Gastroesophageal sphincter (tissue), 4 donors: ENCODE data around the gene PTPN3. TPM values are rescaled to one million over a fixed set of nuclear protein-coding genes. Genes with fewer than 3 reads are reported as not detected.

ENCODE experiments used
- ATAC-seq: fragments of 150-250 bp; one replicate; pipeline ENCODE4 v1.9.1; 2016; ENCODE audit warnings: mild to moderate bottlenecking, moderate library complexity
- H3K27ac ChIP-seq, 4 donors: fragments of 200-600 bp; sonication (generic) in 3 of 4; 1 replicate in 3 of 4; 2 replicates in 1 of 4; pipeline ENCODE4 v1.5.1; 2016 to 2019
- H3K27me3 ChIP-seq: fragments of 200-600 bp; sonication (generic); one replicate; pipeline ENCODE4 v1.5.1; 2019
- H3K36me3 ChIP-seq, 2 donors: fragments of 200-600 bp; sonication (generic); one replicate each; pipeline ENCODE4 v1.5.1; 2019; ENCODE audit warnings: control low read depth in 1 of 2
- H3K4me1 ChIP-seq, 3 donors: fragments of 200-600 bp; sonication (generic); 1 replicate in 2 of 3; 2 replicates in 1 of 3; pipeline ENCODE4 v1.5.1; 2016 to 2019; ENCODE audit warnings: control low read depth in 2 of 3
- H3K4me3 ChIP-seq, 2 donors: fragments of 200-600 bp; sonication (generic); one replicate each; pipeline ENCODE4 v1.5.1; 2019; ENCODE audit warnings: mild to moderate bottlenecking in 1 of 2, moderate library complexity in 1 of 2
- H3K9me3 ChIP-seq, 3 donors: fragments of 200-600 bp; sonication (generic); one replicate each; pipeline ENCODE4 v1.5.1; 2017 to 2019; ENCODE audit warnings: control low read depth in 2 of 3
- CTCF ChIP-seq, 4 experiments: fragments of 200-600 bp in 2 of 4; fragments of 450-650 bp in 2 of 4; sonication (generic) in 1 of 4; IDR thresholded peaks; one replicate each; pipeline ENCODE4 v1.5.1; 2017 to 2019; ENCODE audit warnings: antibody characterized with exemption in 4 of 4, mild to moderate bottlenecking in 2 of 4, moderate library complexity in 2 of 4
- EP300 ChIP-seq: sonication (generic); formaldehyde crosslinking; IDR thresholded peaks from one replicate; pipeline ENCODE4 v1.6.1; 2017; ENCODE audit warnings: antibody characterized with exemption, mild to moderate bottlenecking
- POLR2A ChIP-seq, 2 donors: fragments of 450-650 bp; IDR thresholded peaks; one replicate each; pipeline ENCODE4 v1.6.1; 2017; ENCODE audit warnings: antibody characterized with exemption in 2 of 2, mild to moderate bottlenecking in 2 of 2, moderate library complexity in 1 of 2
- POLR2AphosphoS5 ChIP-seq: sonication (generic); formaldehyde crosslinking; IDR thresholded peaks from one replicate; pipeline ENCODE4 v1.6.1; 2017; ENCODE audit warnings: antibody characterized with exemption
- WGBS, 2 donors: methylation state at CpG; one replicate each; pipeline ENCODE4 v1.1.5; 2018; ENCODE audit warnings: low coverage in 1 of 2; 5-methylcytosine and 5-hydroxymethylcytosine counted together
- total RNA-seq, 4 donors: library from RNA; depleted of rRNA; stranded (reverse); fragments of >200 nt; gene quantifications; one replicate each; pipeline ENCODE4 v1.1.0, GENCODE V29; 2016

Gene PTPN3
- total RNA-seq, 4 donors from 2014 or later, result 1.2 to 3.4 (median 1.6) TPM

GRCh38 chr9:109499093-109499630 is 1.1 kb upstream of the PTPN3 start:
- no peak for ATAC-seq
- Histone ChIP-seq H3K36me3 (no peaks in the 10 kb centered on the region), H3K9me3 (no peaks in the 10 kb centered on the region), H3K4me1 (peaks cover 0 to 29% (median 5%) of the 10 kb centered on the region in 3 donors), H3K27ac (no peak overlapping the region), H3K4me3 (peak overlapping the region in 1 of 2 donors; percentile 44), H3K27me3 (peaks cover 67% of the 10 kb centered on the region)
- WGBS, 2 donors, result 12 to 36% methylated on average over 10 to 12 of the region's 12 CpGs
- TF ChIP-seq POLR2A (IDR thresholded peaks at IDR 0.05) (no peak), EP300 (no peak), CTCF (IDR thresholded peaks at IDR 0.05) (no peak), POLR2AphosphoS5 (no peak)

- Histone ChIP-seq H3K36me3 (no peaks in the 10 kb centered on the region), H3K27ac (no peak overlapping the region), H3K9me3 (no peaks in the 10 kb centered on the region), H3K4me3 (peak overlapping the region; percentile 25 to 55), H3K27me3 (peaks cover 66% of the 10 kb centered on the region), H3K4me1 (peaks cover 0 to 29% (median 5%) of the 10 kb centered on the region in 3 donors)
- ATAC-seq, result no peak
- TF ChIP-seq EP300, result no peak
- no peak for TF ChIP-seq CTCF (IDR thresholded peaks at IDR 0.05)
- no peak for TF ChIP-seq POLR2AphosphoS5
- no peak for TF ChIP-seq POLR2A (IDR thresholded peaks at IDR 0.05)
- 22 to 51% methylated on average over 5 to 7 of the region's 82 CpGs for WGBS, 2 donors
These were observed 617 bp downstream of the PTPN3 start for GRCh38 chr9:109497226-109498153.

GRCh38 chr9:109496841-109497225 is 1.3 kb downstream of the PTPN3 start:
- Histone ChIP-seq H3K27ac (no peak overlapping the region), H3K9me3 (no peaks in the 10 kb centered on the region), H3K27me3 (peaks cover 66% of the 10 kb centered on the region), H3K36me3 (no peaks in the 10 kb centered on the region), H3K4me3 (peak overlapping the region in 1 of 2 donors; percentile 55), H3K4me1 (peaks cover 0 to 29% (median 5%) of the 10 kb centered on the region in 3 donors)
- 77 to 79% methylated on average over 4 of the region's 4 CpGs for WGBS, 2 donors
- TF ChIP-seq POLR2A (IDR thresholded peaks at IDR 0.05), result no peak
- no peak for TF ChIP-seq EP300
- no peak for TF ChIP-seq POLR2AphosphoS5
- no peak for TF ChIP-seq CTCF (IDR thresholded peaks at IDR 0.05)
- no peak for ATAC-seq

GRCh38 chr9:109496218-109496617 is 1.9 kb downstream of the PTPN3 start:
- Histone ChIP-seq H3K9me3 (no peaks in the 10 kb centered on the region), H3K4me3 (no peak overlapping the region), H3K27me3 (peaks cover 66% of the 10 kb centered on the region), H3K36me3 (no peaks in the 10 kb centered on the region), H3K27ac (no peak overlapping the region), H3K4me1 (peaks cover 0 to 29% (median 5%) of the 10 kb centered on the region in 3 donors)
- WGBS, 2 donors, result 88 to 95% methylated on average over 3 of the region's 3 CpGs
- TF ChIP-seq EP300 (no peak), POLR2AphosphoS5 (no peak)
- no peak for ATAC-seq

GRCh38 chr9:109493648-109494047 is 4.5 kb downstream of the PTPN3 start:
- H3K9me3 ChIP-seq, result no peaks in the 10 kb centered on the region
- H3K36me3 ChIP-seq, result no peaks in the 10 kb centered on the region
- peaks cover 43% of the 10 kb centered on the region for H3K27me3 ChIP-seq
- no peak overlapping the region for H3K4me3 ChIP-seq
- ATAC-seq, result no peak
- 80% methylated on average over 1 to 2 of the region's 6 CpGs for WGBS, 2 donors
- H3K27ac ChIP-seq, result no peak overlapping the region
- H3K4me1 ChIP-seq, result peaks cover 0 to 14% (median 0%) of the 10 kb centered on the region in 3 donors
- TF ChIP-seq EP300, result no peak
- TF ChIP-seq CTCF (IDR thresholded peaks at IDR 0.05), result no peak
- no peak for TF ChIP-seq POLR2A (IDR thresholded peaks at IDR 0.05)
- TF ChIP-seq POLR2AphosphoS5, result no peak
